ENCODE data around the gene BIN1.
A peak's percentile ranks its signal among the peaks of the same experiment; 100 is the strongest.

The BIN1 gene

DNA sequence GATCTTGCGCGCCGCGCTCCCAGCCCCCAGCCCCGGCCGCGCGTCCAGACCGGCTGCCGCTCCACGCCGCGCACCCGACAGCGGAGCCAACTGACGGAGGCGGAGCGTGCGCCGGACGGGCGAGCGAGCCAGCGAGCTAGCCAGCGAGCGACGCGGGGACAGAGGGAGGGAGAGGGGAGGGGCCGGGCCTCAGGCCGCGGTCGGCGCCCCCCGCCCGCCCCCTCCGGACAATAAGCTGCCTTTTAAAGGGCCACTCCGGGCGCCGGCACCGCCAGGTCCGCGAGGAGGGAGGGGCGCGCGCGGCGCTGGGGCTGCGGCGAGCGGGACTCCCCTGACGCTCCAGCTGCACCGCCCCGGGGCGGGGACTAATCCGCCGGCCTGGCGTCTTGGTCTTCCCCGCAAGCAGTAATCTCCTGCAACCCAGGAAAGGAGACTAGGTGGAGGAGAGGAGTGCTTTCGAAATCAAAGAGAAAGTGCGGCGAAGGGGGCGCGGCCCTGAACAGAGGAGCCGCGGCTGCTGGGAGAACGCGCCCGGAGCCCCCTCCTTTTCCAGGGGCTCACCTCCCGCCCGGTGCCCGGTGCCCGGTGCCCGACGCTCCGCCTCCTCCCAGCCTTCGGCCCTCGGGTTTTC, at the start of gene BIN1:
Gene BIN1, minus strand, starts transcription at position 164 of the 631 bp plus-strand sequence. CDS start 211 bp downstream, outside the sequence.
- peak; percentile 71 for DNase-seq

GRCh38 chr2:127155947-127156346, 49.0 kb upstream of the BIN1 start:
- DNase-seq = no peak

GRCh38 chr2:127155028-127155581, 48.2 kb upstream of the BIN1 start:
- no peak for DNase-seq

GRCh38 chr2:127154396-127154795, 47.4 kb upstream of the BIN1 start:
- no peak for DNase-seq

- no peak for DNase-seq
Observed at GRCh38 chr2:127153691-127154158, 46.8 kb upstream of the BIN1 start.

DNA sequence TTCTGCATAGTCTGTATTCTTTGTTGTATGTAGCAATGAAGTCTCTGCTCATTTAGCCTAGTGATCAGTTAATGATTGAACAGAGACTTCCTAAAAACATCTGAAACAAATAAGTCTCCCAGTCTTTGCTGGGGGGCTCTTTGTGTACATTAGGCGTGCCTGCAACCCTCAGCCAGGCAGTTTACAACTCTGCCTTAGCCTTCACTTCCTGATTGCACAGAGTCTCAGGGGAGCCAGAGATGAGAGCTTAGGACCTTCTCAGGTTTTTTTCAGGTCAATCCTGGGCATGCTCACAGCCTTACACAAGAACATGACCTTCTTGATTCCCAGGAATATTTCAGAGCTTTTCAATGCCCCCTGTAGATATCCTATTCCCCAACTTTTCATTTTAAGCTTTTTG, 44.0 kb upstream of the BIN1 start:
- DNase-seq = no peak

DNA sequence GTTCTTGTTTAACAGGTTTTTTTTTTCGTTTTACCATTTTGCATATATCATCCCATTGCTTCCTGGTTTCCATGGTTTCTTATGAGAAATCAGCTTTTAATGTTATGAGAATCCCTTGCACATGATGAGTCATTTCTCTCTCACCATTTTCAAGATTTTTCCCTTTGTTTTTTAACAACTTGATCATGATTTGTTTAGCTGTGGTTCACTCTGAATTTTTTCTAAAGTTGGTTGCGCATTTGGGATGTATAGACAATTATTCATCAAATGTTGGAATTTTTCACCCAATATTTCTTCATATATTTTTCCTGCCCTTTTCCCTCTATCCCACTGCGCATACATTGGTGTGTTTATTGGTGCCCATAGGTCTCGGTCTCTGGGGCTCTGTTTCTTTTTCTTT, 42.4 kb upstream of the BIN1 start:
- DNase-seq = no peak

DNA sequence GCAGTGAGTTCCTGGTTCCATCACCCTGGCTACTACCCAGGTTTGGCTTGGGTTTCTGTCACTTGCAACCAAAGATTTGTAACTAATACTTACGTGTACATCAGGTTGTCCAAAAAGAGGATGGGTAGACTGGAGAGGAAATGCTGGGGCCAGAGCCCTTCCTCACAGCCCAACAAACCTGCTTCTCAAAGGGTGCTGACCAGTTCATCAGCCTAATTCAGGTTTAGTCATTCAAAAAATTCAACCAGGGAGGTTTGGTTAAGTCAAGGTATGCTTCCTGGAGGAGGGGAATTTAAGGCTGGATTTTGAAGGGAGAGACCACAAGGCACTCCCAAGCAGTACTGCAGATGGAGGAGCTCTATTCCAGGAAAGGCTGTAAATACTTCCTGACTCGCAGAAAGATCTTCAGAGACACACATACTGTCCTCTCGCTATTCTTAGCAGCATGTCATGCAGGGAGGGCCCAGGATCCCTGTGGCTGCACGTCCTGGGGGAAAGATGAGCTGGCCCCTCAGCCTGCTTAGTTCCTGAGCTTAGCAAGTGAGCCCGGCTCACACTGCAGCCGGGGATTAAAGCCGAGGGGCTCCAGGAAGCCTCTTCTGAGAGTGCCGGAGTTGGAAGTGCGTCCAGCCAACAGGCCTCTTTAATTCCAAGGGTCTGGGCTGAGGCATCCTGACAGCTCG, 40.0 kb upstream of the BIN1 start:
- no peak for DNase-seq

DNA sequence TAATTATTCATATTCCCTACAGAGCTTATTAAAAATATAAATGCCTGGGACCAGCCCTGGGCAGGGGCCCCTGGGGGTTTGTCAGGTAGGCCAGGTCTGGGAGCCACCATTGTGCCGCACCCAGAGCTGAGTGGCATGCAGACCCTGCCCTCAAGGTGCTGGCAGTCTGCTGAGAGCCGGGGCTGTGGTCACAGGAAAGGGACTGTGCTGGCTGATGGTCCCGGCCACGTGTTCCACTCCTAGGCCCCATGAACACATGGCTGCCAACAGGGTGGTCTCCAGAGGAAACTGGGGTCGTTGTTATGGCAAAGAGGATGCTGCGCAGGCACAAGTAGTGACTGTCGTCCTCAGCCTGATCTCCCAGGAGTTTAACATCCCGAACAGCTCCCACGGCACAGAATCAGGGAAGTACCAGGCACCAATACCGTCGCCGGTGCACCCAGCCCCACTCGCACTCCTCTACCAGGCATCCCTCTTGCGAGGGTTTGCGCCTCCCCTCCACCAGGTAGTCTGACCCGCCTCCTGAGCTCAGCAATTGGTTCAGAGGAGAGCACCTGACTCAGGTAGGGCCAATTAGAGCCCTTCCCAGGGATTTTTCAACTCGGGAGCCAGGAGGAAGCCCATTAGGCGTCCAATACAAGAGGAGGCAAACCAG, 39.2 kb upstream of the BIN1 start:
- DNase-seq = no peak

DNA sequence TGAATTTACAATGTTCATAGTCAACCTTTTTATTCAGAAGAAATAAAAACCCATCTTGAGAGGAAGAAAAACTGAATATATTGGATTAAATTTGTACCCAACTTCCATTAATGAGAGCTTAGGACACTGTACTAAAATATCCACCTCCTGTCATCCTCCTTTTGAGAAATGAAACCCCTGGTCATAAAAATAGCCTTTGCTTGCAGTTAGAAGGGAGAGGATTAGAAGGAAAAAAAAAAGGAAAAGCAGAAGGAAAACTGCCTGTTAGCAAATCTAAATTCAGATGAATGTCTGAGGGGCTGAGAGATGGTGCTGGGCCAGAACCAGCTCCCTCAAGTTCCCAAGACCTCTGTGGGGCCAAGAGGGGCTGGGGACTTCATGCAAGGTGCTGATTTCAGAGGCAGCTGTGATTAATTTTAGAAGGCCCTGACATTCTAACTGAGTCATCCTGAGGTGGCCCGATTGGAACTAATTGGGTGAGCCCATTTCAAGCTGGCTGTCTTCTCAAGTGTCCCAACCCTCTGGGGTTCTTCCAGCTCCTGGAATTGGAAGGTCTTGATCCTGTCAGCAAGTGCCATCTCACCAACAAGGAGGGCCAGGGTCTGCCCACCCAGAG, 38.4 kb upstream of the BIN1 start:
- no peak for DNase-seq

GRCh38 chr2:127143841-127144782, 37.2 kb upstream of the BIN1 start:
- DNase-seq = no peak

DNA sequence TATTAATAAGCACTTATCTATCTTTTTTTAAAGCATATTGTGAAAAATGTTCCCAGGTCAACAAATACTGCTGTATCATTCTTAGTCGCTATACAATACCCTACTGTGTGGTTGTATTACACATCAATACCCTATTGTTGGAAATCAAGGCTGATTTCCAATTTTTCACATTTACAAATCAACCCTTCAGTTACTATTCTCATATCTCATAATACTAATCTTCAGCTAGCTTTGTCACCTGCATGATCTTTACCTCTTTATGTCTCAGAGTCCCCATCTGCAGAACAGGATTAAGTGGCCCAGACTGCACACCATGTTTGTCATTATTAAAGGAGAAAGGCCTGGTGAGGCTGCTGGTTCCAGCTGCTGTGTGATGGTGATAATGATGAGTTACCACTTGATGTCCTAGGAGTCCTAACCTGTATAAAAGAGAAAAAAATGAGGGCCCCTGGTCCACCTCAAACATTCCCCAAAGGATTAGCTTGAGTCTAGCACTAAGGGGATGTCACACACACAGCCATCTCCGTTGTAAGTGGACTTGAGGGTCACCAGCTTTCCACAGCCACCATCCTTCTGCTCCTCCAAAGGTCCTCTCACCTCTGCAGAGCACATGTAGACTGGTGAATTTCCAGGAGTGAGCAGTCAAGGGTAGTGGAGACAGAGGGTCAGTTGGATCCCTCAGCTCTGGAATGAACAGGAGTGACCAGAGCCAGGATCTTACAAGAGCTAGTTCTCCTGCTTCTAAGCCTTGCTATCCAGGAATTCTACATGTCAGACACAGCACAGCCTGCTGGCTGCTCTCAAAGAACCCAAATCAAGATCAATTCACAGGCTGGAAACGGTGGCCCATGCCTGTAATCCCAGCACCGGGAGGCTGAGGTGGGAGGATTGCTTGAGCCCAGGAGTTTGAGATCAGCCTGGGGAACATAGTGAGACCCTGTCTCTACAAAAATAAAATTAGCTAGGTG, 36.0 kb upstream of the BIN1 start:
- no peak for DNase-seq

- no peak for DNase-seq
Observed at GRCh38 chr2:127140538-127140937, 33.6 kb upstream of the BIN1 start.

DNA sequence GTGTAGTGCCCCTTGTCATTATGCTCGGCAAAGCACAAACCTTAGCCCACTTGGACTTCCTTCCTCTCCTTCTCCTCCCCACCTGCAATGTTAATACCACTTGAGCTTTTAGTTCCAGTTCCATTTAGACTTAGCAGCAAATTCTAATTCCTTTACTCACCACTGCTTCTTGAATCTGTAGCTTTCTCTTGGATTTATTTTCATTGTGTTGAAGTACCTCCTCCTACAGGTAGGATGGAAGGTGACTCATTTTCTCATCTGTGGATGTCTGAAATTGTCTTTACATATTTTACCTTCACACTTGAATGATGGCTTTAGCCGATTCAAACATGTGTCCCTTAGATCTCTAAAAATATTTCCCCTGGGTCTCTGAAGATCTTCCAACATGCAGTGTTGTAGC, 32.8 kb upstream of the BIN1 start:
- DNase-seq = no peak

DNA sequence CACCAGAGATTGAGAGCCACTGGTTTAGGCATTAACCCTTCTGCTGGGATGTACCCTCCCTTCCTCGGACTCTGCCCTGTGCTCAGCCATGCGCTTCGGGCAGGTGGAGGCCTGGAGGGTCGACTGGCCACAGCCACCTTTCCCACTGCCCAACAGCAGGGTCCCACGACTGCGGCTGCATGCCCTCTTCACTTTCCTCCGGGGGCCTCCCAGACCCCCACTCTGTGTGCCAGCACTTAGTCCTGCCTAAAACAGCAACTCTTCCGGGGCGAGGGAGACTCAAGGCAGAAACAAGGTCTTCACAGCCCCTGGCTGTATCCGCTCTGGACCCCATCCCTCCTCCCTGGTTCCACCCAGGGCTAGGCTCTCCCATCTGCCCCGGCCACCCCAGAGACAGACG, 31.3 kb upstream of the BIN1 start:
- no peak for DNase-seq

DNA sequence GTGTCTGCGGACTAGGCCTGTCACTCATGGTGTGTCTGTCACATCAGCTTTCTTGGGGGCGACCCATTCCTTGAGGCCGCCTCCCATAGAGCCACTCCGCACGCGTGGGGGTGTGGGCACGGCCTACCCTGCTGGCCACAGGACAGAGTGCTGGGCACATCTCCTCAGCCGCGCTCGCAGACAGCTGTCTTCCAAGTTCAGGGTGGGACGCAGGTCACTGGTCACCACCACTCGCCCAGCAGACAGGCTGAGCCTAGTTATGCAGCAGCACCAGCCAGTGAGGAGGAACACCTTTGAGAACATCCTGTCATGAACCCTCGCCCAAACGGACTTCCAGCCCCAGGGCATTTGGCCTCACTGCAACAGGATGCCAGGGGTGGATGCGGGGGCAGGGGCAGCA, 30.8 kb upstream of the BIN1 start:
- DNase-seq = no peak

DNA sequence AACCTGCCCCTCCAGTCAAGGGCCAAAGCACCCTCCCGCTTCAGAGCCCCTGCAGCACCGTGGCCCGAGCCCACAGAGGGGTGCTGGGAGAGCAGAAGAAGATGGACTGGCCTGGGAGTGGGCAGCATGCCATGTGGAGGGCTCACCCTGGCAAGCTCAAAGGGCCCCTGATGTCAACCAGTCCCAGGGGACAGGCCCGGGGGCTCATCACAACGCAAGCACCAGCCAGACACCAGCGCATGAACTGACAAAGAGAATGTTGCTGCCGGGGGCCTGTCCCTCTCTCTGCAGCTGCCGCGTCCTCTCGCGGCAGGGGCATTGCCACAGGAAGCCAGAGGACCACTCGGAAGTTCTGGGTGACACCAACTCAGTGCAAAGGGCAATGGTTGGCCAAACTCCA, 30.3 kb upstream of the BIN1 start:
- DNase-seq = no peak

DNA sequence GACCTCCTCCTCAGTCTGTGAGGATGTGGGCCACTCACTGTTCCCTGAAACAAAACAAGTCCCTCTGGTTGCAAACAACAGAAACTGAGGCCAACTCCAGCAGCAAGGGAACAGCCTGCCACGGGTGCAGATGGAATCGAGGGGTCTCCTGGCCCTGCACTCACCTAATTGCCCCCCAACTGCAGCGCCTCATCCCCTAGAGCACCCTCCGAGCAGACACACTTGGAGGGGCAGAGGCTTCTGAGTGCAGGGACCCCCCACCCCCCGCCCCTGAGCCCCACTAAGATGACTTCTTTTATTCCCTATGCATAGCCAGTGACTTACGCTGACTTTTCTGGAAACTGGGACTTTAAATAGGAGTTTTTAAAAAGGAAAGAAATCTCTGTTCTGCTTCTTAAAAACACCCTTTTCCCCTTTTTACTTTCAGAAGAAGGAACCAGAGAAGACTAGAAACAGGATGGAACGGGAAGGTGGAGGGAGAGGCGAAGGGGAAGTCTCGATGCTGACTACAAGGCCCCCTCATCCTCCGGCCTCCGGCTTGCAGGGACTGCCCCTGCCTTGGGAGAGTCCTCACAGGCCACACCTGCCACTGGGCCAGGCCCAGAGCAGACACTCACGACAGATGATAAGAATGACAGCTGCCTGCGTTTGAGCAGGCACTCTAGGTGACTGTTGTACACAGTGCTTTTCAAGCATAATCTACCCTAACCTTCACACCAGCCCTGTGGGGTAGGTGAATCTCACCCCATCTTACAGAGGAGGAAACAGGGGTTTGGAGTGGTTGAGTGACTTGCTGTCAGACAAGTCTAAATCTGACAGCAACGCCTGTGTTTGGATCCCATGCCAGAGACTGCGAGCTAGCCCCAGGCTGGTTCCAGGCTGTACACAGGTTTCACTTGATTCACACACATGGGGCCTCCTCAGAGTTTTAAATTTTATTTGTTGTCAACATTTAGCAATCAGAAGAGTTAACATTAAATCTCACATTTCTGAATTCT, 28.2 kb upstream of the BIN1 start:
- peak; percentile 2 for DNase-seq

DNA sequence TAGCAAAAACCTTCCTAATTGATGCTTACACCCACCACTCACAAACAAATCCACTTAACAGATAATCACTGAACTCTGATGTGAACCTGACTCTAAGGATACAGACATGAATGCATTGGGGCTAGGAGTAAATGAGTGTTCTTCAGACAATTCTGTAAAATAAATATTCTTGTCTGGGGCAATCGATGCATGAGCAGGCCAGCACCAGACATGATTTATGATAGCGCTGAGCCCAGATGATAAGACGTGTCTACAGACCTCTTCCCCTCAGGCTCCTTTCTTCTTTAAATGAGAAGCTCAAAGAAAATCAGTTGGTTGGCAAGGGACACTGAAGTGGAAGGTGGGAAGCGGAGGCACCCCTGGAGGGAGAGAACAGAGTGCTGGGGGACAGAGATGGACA, 27.3 kb upstream of the BIN1 start:
- no peak for DNase-seq

DNA sequence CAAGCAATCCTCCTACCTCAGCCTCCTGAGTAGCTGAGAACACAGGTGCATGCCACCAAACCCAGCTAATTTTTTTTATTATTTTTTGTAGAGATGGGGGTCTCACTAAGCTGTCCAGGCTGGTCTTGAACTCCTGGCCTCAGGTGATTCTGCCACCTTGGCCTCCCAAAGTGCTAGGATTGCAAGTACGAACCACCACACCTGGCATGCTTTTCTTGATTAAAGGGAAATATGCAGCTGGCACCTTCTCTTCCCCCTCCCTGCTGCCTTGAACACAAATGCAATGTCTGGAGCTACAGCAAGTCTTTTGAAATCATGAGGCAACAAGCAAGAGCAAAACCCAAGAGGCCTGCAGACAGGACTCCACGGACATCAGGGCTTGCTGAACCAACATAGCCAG, 26.8 kb upstream of the BIN1 start:
- DNase-seq = no peak
